Measurements from ENCODE around the gene HYDIN. TPM values are rescaled to one million over a fixed set of nuclear protein-coding genes. Genes with fewer than 3 reads are reported as not detected.

The HYDIN gene
- total RNA-seq, 1 experiment from 2014 or later, result not detected

DNA sequence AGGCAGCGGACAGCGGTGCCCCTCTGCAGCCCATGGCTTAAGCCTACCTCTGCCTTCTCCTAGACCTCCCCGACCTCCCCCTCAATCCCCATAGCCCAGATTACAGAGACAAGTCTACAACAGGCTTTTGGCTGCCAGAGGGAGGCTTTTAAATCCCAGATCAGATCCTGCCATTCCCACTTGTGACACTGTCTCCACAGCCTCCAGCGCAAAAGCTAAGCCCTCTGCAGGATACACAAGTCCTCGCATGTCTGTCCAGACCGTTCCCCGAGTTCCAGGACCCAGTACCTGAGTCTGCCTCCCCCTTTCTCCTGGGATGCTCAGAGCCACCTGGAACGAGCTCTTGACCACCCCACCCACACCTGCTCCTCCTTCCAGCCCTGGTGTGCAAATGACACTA lies 460.8 kb downstream of the HYDIN start:
- RAD21 ChIA-PET (ENCODE audit: low non-redundant PET in 1 of 2, low total read pairs in 2 of 2, uncharacterized antibody in 2 of 2, unreplicated experiment in 2 of 2), result no interaction called here
- intact Hi-C loops (cut with micrococcal nuclease), result no loop called here
- Histone ChIP-seq H2AFZ (ENCODE audit: low read depth, low read length, poor library complexity, severe bottlenecking) (no peak overlapping the region), H3K4me3 (replicated peaks in 1 of 2; ENCODE audit: low read depth in 1 of 2, low read length in 2 of 2) (no peak overlapping the region), H3K79me2 (ENCODE audit: insufficient read depth, low read length) (no peaks in the 10 kb centered on the region), H3K4me2 (ENCODE audit: low read length) (no peak overlapping the region), H3K36me3 (ENCODE audit: control insufficient read depth in 1 of 2, insufficient read depth in 2 of 2, low read length in 2 of 2) (peaks cover 0 to 2% of the 10 kb centered on the region in 2 experiments; a peak in 2 of 4 replicates), H3K27ac (ENCODE audit: low read depth, low read length) (no peak overlapping the region), H4K20me1 (ENCODE audit: insufficient read depth) (no peaks in the 10 kb centered on the region), H3K27me3 (ENCODE audit: insufficient read depth, low read length) (no peaks in the 10 kb centered on the region), H3K4me1 (ENCODE audit: control insufficient read depth in 1 of 2, insufficient read depth in 2 of 2, low read length in 2 of 2) (peaks cover 3 to 18% of the 10 kb centered on the region in 2 experiments), H3K9me2 (ENCODE audit: insufficient read depth) (no peaks in the 10 kb centered on the region), H3K9ac (ENCODE audit: low read length) (no peak overlapping the region), H3K9me3 (ENCODE audit: control insufficient read depth in 1 of 2, insufficient read depth in 1 of 2, low read depth in 1 of 2, low read length in 2 of 2) (no peaks in the 10 kb centered on the region)
- BruUV-seq (replicated peaks), result no TSS peak
- ATAC-seq, result no peak
- TF ChIP-seq FOSL1 (IDR thresholded peaks at IDR 0.05; ENCODE audit: low read depth) (no peak), CEBPB (IDR thresholded peaks at IDR 0.05; ENCODE audit: low read depth) (no peak), POLR2A (IDR thresholded peaks at IDR 0.05; ENCODE audit: borderline replicate concordance, extremely low read depth, insufficient read depth, insufficient read length) (no peak), RAD21 (IDR thresholded peaks at IDR 0.05; ENCODE audit: low read depth) (no peak)
- TF ChIP-seq, protein P1, sequence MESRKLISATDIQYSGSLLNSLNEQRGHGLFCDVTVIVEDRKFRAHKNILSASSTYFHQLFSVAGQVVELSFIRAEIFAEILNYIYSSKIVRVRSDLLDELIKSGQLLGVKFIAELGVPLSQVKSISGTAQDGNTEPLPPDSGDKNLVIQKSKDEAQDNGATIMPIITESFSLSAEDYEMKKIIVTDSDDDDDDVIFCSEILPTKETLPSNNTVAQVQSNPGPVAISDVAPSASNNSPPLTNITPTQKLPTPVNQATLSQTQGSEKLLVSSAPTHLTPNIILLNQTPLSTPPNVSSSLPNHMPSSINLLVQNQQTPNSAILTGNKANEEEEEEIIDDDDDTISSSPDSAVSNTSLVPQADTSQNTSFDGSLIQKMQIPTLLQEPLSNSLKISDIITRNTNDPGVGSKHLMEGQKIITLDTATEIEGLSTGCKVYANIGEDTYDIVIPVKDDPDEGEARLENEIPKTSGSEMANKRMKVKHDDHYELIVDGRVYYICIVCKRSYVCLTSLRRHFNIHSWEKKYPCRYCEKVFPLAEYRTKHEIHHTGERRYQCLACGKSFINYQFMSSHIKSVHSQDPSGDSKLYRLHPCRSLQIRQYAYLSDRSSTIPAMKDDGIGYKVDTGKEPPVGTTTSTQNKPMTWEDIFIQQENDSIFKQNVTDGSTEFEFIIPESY (IDR thresholded peaks at IDR 0.05; ENCODE audit: extremely low read depth, insufficient replicate concordance, low read length), result no peak
- TF ChIP-seq, protein P2, sequence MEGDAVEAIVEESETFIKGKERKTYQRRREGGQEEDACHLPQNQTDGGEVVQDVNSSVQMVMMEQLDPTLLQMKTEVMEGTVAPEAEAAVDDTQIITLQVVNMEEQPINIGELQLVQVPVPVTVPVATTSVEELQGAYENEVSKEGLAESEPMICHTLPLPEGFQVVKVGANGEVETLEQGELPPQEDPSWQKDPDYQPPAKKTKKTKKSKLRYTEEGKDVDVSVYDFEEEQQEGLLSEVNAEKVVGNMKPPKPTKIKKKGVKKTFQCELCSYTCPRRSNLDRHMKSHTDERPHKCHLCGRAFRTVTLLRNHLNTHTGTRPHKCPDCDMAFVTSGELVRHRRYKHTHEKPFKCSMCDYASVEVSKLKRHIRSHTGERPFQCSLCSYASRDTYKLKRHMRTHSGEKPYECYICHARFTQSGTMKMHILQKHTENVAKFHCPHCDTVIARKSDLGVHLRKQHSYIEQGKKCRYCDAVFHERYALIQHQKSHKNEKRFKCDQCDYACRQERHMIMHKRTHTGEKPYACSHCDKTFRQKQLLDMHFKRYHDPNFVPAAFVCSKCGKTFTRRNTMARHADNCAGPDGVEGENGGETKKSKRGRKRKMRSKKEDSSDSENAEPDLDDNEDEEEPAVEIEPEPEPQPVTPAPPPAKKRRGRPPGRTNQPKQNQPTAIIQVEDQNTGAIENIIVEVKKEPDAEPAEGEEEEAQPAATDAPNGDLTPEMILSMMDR (IDR thresholded peaks at IDR 0.05 in 2 of 3, conservative IDR thresholded peaks at IDR 0.05 in 1 of 3; ENCODE audit: borderline replicate concordance in 1 of 3, insufficient read depth in 1 of 3, low read depth in 2 of 3, low read length in 2 of 3), result no peak
- CTCF ChIA-PET, result interaction anchor here (1.4 to 2.6 kb wide), 5 partner anchors 9 to 643 kb away, joined by 3 to 43 read pairs (median 15); no protein-coding TSS in a partner anchor
- POLR2A ChIA-PET, result no interaction called here
- DNase-seq (ENCODE audit: low read depth, low spot score), result no peak
